ENCODE data around the gene SSR3.

The SSR3 gene

GRCh38 chr3:156491192-156491591 lies 63.7 kb downstream of the SSR3 start:
- DNase-seq = no peak

Data from nucleus accumbens (tissue), 56 donors.